Progenitor cell of endocrine pancreas (in vitro differentiated cells): ENCODE results near the gene CCDC85B. TPM values are rescaled to one million over a fixed set of nuclear protein-coding genes. Genes with fewer than 3 reads are reported as not detected.

Experiments used
- DNase-seq: peaks from one replicate; pipeline ENCODE4 v3.0.0; 2021; ENCODE audit warnings: low spot score; ENCODE audit not compliant: unreplicated experiment
- H3K27ac Mint-ChIP-seq: 2 replicates; pipeline ENCODE4 v1.8.0; 2021; ENCODE audit warnings: mild to moderate bottlenecking, moderate library complexity, mixed read lengths
- H3K27me3 Mint-ChIP-seq: 2 replicates; pipeline ENCODE4 v1.8.0; 2021; ENCODE audit warnings: mixed read lengths
- H3K36me3 Mint-ChIP-seq: 2 replicates; pipeline ENCODE4 v1.8.0; 2022; ENCODE audit warnings: mixed read lengths; ENCODE audit not compliant: insufficient read depth
- H3K4me1 Mint-ChIP-seq: 2 replicates; pipeline ENCODE4 v1.8.0; 2021; ENCODE audit warnings: low read depth, mixed read lengths
- H3K4me3 Mint-ChIP-seq: 2 replicates; pipeline ENCODE4 v1.8.0; 2021; ENCODE audit warnings: low read depth, mild to moderate bottlenecking, moderate library complexity, mixed read lengths
- H3K9me3 Mint-ChIP-seq: 2 replicates; pipeline ENCODE4 v1.8.0; 2021; ENCODE audit warnings: low read depth, mixed read lengths
- total RNA-seq: library from RNA; stranded (reverse); gene quantifications from 2 replicates; pipeline ENCODE4 v1.2.1, GENCODE V29; 2021
- TF ChIP-seq, protein P1 (sequence below): fragments of 200-600 bp; sonication (generic); IDR thresholded peaks from one replicate; pipeline ENCODE4 v1.5.0; 2021; ENCODE audit warnings: antibody characterized with exemption, mild to moderate bottlenecking; ENCODE audit not compliant: unreplicated experiment

Gene CCDC85B
- total RNA-seq, 1 donor from 2014 or later = 7.4 TPM

GRCh38 chr11:65862191-65862735, 28.2 kb upstream of the CCDC85B start:
- no peaks in the 10 kb centered on the region for H3K9me3 Mint-ChIP-seq
- peaks cover 16% of the 10 kb centered on the region for H3K4me1 Mint-ChIP-seq
- DNase-seq = no peak
- H3K36me3 Mint-ChIP-seq = peaks cover 10% of the 10 kb centered on the region
- H3K27ac Mint-ChIP-seq = peak overlapping the region; percentile 42
- TF ChIP-seq, protein P1, sequence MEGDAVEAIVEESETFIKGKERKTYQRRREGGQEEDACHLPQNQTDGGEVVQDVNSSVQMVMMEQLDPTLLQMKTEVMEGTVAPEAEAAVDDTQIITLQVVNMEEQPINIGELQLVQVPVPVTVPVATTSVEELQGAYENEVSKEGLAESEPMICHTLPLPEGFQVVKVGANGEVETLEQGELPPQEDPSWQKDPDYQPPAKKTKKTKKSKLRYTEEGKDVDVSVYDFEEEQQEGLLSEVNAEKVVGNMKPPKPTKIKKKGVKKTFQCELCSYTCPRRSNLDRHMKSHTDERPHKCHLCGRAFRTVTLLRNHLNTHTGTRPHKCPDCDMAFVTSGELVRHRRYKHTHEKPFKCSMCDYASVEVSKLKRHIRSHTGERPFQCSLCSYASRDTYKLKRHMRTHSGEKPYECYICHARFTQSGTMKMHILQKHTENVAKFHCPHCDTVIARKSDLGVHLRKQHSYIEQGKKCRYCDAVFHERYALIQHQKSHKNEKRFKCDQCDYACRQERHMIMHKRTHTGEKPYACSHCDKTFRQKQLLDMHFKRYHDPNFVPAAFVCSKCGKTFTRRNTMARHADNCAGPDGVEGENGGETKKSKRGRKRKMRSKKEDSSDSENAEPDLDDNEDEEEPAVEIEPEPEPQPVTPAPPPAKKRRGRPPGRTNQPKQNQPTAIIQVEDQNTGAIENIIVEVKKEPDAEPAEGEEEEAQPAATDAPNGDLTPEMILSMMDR = no peak
- no peak overlapping the region for H3K4me3 Mint-ChIP-seq
- no peaks in the 10 kb centered on the region for H3K27me3 Mint-ChIP-seq

- DNase-seq = no peak
- Mint-ChIP-seq H3K4me1 (peaks cover 16% of the 10 kb centered on the region), H3K27me3 (no peaks in the 10 kb centered on the region), H3K36me3 (peaks cover 12% of the 10 kb centered on the region), H3K9me3 (no peaks in the 10 kb centered on the region), H3K27ac (peak overlapping the region; percentile 42), H3K4me3 (no peak overlapping the region)
- TF ChIP-seq, protein P1 = no peak
These were observed 27.3 kb upstream of the CCDC85B start for GRCh38 chr11:65862941-65863888.

GRCh38 chr11:65863889-65864705, 26.4 kb upstream of the CCDC85B start:
- peaks cover 10% of the 10 kb centered on the region for H3K4me1 Mint-ChIP-seq
- no peak overlapping the region for H3K27ac Mint-ChIP-seq
- no peaks in the 10 kb centered on the region for H3K27me3 Mint-ChIP-seq
- H3K4me3 Mint-ChIP-seq = no peak overlapping the region
- DNase-seq = no peak
- H3K9me3 Mint-ChIP-seq = no peaks in the 10 kb centered on the region
- H3K36me3 Mint-ChIP-seq = peaks cover 12% of the 10 kb centered on the region
- TF ChIP-seq, protein P1 = no peak

DNA sequence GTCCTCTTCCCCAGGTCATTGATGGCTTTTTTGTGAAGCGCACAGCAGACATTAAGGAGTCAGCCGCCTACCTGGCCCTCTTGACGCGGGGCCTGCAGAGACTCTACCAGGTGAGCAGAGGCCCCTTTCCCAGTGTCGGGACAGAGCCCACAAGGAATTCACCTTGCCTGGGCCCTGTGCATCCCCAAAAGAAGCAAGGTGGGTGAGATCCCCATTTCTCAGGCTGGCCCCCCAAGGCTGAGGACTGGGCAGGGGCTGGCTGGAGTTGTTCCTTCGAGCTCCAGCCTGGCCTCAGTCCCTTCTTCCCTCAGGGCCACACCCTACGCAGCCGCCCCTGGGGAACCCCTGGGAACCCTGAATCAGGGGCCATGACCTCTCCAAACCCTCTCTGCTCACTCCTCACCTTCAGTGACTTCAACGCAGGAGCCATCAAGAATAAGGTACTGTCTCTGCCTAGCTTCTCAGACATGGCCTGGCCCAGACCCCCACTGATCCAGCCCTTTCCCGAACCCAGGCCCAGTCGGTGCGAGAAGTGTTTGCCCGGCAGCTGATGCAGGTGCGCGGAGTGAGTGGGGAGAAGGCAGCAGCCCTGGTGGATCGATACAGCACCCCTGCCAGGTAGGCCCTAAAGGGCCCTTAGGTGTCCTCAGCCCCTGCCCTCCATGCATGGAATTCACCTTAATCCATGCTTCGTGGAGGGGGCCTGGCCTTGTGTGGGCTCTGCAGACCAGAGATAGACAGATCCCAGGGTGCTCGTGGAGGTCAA, 25.6 kb upstream of the CCDC85B start:
- TF ChIP-seq, protein P1 = no peak
- Mint-ChIP-seq H3K27ac (peak overlapping the region; percentile 69), H3K4me3 (no peak overlapping the region), H3K4me1 (peaks cover 8% of the 10 kb centered on the region), H3K36me3 (peaks cover 12% of the 10 kb centered on the region), H3K9me3 (no peaks in the 10 kb centered on the region), H3K27me3 (no peaks in the 10 kb centered on the region)
- DNase-seq = no peak
